Measurements from ENCODE around the gene MDFIC.

DNA sequence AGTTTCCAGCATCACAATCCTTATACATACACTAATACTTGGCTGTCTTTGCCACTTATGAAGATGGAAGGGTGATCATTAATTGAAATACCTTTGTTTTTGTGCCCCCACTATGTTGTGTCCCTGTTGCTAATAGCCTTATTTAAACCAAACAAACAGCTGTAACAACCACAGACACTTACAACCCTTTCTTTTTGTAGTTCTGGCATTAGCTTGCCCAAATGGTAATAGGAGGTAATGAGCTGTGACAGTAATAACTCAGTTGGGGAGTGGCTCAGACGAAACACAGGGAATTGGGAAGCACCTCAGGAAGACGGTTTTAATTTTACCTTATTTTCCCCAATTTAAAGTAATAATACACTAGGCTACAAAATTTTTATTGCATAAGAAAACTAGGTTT, 83.4 kb downstream of the MDFIC start:
- TF ChIP-seq CTCF (optimal IDR thresholded peaks at IDR 0.05 in 1 of 3, IDR thresholded peaks at IDR 0.05 in 1 of 3, conservative IDR thresholded peaks at IDR 0.05 in 1 of 3; ENCODE audit: extremely low read depth in 1 of 3, insufficient read depth in 2 of 3, low read length in 3 of 3) (no peak), EZH2 (IDR thresholded peaks at IDR 0.05; ENCODE audit: low read length) (no peak)

Data from keratinocyte (primary cell).